Naive B cell (primary cell): ENCODE measurements around the gene SLC7A6. TPM values are rescaled to one million over a fixed set of nuclear protein-coding genes. Genes with fewer than 3 reads are reported as not detected.
"Not testable (repeated sequence)": the region's sequence is repeated elsewhere in the genome, so short reads cannot be mapped to it uniquely, and the experiment has no call there.

Experiments
- ATAC-seq, 2 donors: fragments of 150-1000 bp; cut with Tn5 transposase; 2 replicates each; pipeline ENCODE4 v1.10.0; 2021; ENCODE audit warnings: low read depth in 2 of 2, mild to moderate bottlenecking in 2 of 2, moderate library complexity in 2 of 2
- DNase-seq: peaks from one replicate; pipeline ENCODE4 v3.0.0; 2022
- H3K27ac Mint-ChIP-seq, 6 donors: one replicate each; pipeline ENCODE4 v1.8.0; 2020 to 2022; ENCODE audit warnings: mild to moderate bottlenecking in 6 of 6, mixed read lengths in 6 of 6, moderate library complexity in 5 of 6, inconsistent platforms in 2 of 6
- H3K27me3 Mint-ChIP-seq, 3 donors: one replicate each; pipeline ENCODE4 v1.8.0; 2021 to 2022; ENCODE audit warnings: mixed read lengths in 3 of 3, mild to moderate bottlenecking in 1 of 3
- H3K36me3 Mint-ChIP-seq, 2 donors: one replicate each; pipeline ENCODE4 v1.8.0; 2020 to 2022; ENCODE audit warnings: mixed read lengths in 2 of 2, inconsistent platforms in 1 of 2, mild to moderate bottlenecking in 1 of 2
- H3K4me1 Mint-ChIP-seq, 3 donors: one replicate each; pipeline ENCODE4 v1.8.0; 2020 to 2022; ENCODE audit warnings: mixed read lengths in 3 of 3, inconsistent platforms in 1 of 3, mild to moderate bottlenecking in 1 of 3, moderate library complexity in 1 of 3
- H3K4me3 Mint-ChIP-seq, 8 donors: one replicate each; pipeline ENCODE4 v1.8.0; 2020 to 2022; ENCODE audit warnings: mild to moderate bottlenecking in 8 of 8, mixed read lengths in 8 of 8, moderate library complexity in 8 of 8, inconsistent platforms in 2 of 8
- H3K9me3 Mint-ChIP-seq, 7 donors: one replicate each; pipeline ENCODE4 v1.8.0; 2020 to 2022; ENCODE audit warnings: mixed read lengths in 7 of 7, mild to moderate bottlenecking in 5 of 7, inconsistent platforms in 2 of 7, moderate library complexity in 1 of 7
- polyA plus RNA-seq, 6 donors: library from polyadenylated mRNA; unstranded; fragments of 300-500 nt; fragmentation: Illumina TruSeq; gene quantifications; one replicate each; pipeline ENCODE4 v1.2.3, GENCODE V29; 2021; ENCODE audit warnings: low read depth in 6 of 6

SLC7A6 gene
- polyA plus RNA-seq, 6 donors from 2014 or later = 6.5 to 16.4 (median 13.5) TPM

DNA sequence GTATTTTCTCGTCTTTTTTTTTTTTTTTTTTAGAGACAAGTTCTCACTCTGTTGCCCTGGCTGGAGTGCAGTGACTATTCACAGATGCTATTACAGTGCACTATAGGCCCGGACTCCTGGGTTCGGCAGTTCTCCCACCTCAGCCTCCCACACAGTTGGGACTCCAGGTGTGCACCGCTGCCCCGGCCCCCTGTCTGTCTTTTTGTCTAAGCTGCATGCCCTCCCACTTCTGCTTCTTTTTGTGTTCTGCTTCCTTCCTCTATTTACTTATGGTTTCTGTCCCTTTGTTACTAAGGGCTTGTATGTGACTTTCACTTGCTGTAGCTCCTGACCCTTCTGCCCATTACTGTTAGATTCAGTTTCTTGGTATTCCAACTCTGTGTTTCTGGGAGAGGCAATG, 20.5 kb downstream of the SLC7A6 start:
- peaks cover 17 to 24% of the 10 kb centered on the region in 2 donors for H3K36me3 Mint-ChIP-seq

GRCh38 chr16:68285683-68286082, 21.4 kb downstream of the SLC7A6 start:
- ATAC-seq = no peak
- Mint-ChIP-seq H3K27ac (peak overlapping the region; percentile 88 to 98 (median 94)), H3K27me3 (no peaks in the 10 kb centered on the region), H3K4me1 (peaks cover 69 to 97% (median 94%) of the 10 kb centered on the region in 3 donors), H3K4me3 (peak overlapping the region; percentile 76 to 95 (median 84)), H3K9me3 (peaks cover 0 to 1% (median 0%) of the 10 kb centered on the region in 7 donors), H3K36me3 (peaks cover 16 to 25% of the 10 kb centered on the region in 2 donors)
- no peak for DNase-seq

More for the DNA sequence above, 20.5 kb downstream of the SLC7A6 start:
- ATAC-seq (peak; percentile 79 to 80), DNase-seq (peak; percentile 88)
- peak overlapping the region; percentile 88 to 98 (median 94) for H3K27ac Mint-ChIP-seq
- peaks cover 67 to 96% (median 87%) of the 10 kb centered on the region in 3 donors for H3K4me1 Mint-ChIP-seq
- H3K9me3 Mint-ChIP-seq = peaks cover 0 to 1% (median 0%) of the 10 kb centered on the region in 7 donors
- no peaks in the 10 kb centered on the region for H3K27me3 Mint-ChIP-seq
- H3K4me3 Mint-ChIP-seq = peak overlapping the region; percentile 67 to 95 (median 84)

DNA sequence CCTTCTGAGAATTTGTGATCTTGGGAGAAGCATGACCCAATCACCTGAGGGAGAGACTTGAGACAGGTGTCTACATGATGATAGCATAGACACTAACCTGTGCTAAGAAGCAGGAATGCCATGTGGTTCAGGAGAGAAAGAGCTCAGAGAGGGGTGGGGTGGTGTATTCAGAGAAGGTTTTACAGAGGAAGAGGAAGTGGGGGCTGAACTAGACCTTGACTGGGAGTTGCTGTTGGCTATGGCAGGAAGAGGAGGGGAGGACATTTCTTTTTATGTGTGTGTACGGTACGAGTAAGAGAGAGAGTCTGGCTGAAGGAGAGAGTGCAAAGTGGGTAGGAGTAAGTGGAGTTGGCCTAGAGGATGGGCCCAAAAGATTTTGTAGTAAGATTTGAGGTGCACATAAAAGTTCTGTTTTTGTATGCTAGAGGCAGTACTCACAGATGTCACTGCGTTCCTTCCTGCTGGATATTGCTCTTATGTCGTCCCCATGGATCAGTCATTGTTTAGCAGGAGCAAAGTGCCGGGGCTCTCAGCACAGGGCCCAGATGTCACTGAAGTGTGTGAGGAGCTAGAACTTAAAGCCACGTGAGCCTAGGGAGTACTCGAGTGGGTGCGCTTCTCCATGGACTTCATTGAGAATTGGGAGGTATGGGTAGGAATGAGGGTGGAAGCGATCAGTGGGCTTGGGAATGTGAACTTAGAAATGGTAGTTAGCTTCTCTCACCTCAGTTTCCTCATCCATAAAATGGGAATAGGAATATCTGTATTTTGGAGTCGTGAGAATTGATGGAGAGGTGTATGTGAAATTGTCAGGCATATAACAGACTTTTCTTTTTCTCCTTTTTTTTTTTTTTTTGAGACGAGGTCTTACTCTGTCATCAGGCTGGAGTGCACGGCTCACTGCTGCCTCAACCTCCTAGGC, 22.1 kb downstream of the SLC7A6 start:
- DNase-seq (peak; percentile 58), ATAC-seq (peak; percentile 24 to 28)
- Mint-ChIP-seq H3K9me3 (peaks cover 0 to 1% (median 0%) of the 10 kb centered on the region in 7 donors), H3K27me3 (no peaks in the 10 kb centered on the region), H3K4me3 (peak overlapping the region; percentile 76 to 95 (median 84)), H3K36me3 (peaks cover 22 to 25% of the 10 kb centered on the region in 2 donors), H3K4me1 (peaks cover 67 to 95% (median 92%) of the 10 kb centered on the region in 3 donors), H3K27ac (peak overlapping the region; percentile 74 to 98 (median 90))

DNA sequence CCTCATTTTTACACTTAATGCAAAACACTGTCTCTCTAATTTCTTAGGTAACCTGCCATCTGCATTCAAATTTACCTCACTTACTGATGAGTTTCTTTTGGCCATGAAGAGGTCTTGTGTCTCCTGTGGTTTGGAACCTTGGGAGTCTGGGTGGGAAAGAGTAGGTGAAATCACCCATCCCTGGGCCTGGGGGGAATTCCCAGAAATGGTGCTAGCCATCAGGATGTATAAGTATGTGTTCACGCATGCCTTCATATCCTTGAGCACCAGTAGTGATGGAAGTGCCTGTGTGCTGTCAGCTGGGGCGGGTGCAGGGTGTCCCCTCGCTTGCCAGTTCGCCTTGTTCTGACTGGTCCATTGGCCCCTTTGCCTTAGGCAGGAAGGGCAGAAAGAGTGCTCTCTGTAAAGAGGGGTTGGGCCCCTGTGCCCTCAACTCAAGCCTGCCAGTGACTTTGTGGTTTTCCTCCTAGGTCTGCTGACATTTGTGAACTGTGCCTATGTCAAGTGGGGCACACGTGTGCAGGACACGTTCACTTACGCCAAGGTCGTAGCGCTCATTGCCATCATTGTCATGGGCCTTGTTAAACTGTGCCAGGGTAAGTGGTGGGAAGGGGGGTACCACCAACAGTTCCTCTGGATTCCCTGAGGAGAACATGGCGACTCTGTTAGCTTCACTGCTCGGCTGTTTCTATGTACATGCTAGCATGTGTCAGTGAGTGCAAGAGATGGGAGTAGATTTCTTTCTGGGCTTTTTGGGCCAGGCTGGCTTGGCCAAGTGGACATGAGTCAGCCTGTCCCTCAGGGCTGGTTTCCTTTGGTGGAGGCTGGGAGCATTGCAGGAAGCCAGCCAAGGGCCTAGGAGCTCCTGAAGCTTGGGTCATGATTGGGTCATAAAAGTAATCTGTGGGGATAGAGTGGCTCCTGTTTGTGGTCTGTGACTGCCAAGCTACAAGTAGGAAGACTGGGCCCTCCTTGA, 23.2 kb downstream of the SLC7A6 start:
- peak overlapping the region; percentile 88 to 98 (median 96) for H3K27ac Mint-ChIP-seq
- DNase-seq = peak; percentile 50
- H3K36me3 Mint-ChIP-seq = peaks cover 18 to 27% of the 10 kb centered on the region in 2 donors
- peak overlapping the region; percentile 61 to 95 (median 80) for H3K4me3 Mint-ChIP-seq
- peaks cover 0 to 1% (median 0%) of the 10 kb centered on the region in 7 donors for H3K9me3 Mint-ChIP-seq
- H3K27me3 Mint-ChIP-seq = no peaks in the 10 kb centered on the region
- peak in 1 of 2 donors; percentile 8 for ATAC-seq
- peaks cover 66 to 92% (median 88%) of the 10 kb centered on the region in 3 donors for H3K4me1 Mint-ChIP-seq

DNA sequence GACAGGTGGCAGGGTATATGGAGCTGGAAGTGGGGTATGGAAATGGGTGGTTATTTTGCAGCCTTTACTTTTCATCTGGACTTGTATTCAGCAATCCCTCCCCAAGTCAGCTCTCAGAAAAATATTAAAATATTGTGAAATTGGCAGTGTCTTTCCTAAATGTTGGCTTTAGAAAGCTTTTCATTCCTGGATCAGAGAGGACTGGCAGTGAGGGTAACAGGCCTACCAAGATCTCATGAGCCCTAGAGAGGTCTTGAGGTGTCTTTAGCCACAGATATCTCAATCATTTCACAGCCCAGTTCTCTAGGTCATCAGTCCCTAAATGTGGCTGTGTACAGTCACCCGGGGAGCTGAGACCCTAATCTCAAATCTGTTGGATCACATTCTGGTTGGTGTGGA, 23.9 kb downstream of the SLC7A6 start:
- peaks cover 0 to 1% (median 0%) of the 10 kb centered on the region in 7 donors for H3K9me3 Mint-ChIP-seq
- ATAC-seq (no peak), DNase-seq (no peak)
- H3K4me1 Mint-ChIP-seq = peaks cover 60 to 85% (median 83%) of the 10 kb centered on the region in 3 donors
- peaks cover 18 to 29% of the 10 kb centered on the region in 2 donors for H3K36me3 Mint-ChIP-seq
- peak overlapping the region in 6 of 8 donors; percentile 61 to 95 (median 81) for H3K4me3 Mint-ChIP-seq
- H3K27ac Mint-ChIP-seq = peak overlapping the region; percentile 88 to 98 (median 96)
- no peaks in the 10 kb centered on the region for H3K27me3 Mint-ChIP-seq

GRCh38 chr16:68288796-68289195, 24.5 kb downstream of the SLC7A6 start:
- peaks cover 60 to 81% (median 80%) of the 10 kb centered on the region in 3 donors for H3K4me1 Mint-ChIP-seq
- peaks cover 23 to 34% of the 10 kb centered on the region in 2 donors for H3K36me3 Mint-ChIP-seq
- not testable (repeated sequence) for ATAC-seq, H3K27me3 Mint-ChIP-seq, DNase-seq, H3K9me3 Mint-ChIP-seq
- H3K4me3 Mint-ChIP-seq = peak overlapping the region in 3 of 8 donors; percentile 9 to 68 (median 26)
- H3K27ac Mint-ChIP-seq = peak overlapping the region in 5 of 6 donors; percentile 88 to 98 (median 97)

DNA sequence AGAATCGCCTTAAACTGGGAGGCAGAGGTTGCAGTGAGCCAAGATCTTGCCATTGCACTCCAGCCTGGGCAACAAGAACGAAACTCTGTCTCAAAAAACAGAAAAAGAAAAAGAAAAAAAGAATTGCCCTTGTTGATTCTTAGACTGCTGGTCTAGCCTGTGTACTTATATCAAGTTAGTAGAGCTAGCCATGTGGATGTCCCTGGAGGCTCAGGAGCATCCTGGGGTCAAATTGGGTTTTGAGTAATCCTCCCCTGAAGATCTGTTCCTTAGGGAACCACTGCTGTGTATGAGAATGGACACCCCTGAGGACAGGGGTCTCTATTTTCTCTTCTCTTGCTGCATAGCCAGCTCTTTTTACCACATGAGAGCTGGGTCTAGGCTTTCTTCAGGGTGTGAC, 24.9 kb downstream of the SLC7A6 start:
- peaks cover 0 to 1% (median 0%) of the 10 kb centered on the region in 7 donors for H3K9me3 Mint-ChIP-seq
- H3K27ac Mint-ChIP-seq = peak overlapping the region; percentile 88 to 98 (median 97)
- peaks cover 23 to 39% of the 10 kb centered on the region in 2 donors for H3K36me3 Mint-ChIP-seq
- no peaks in the 10 kb centered on the region for H3K27me3 Mint-ChIP-seq
- peaks cover 59 to 77% (median 76%) of the 10 kb centered on the region in 3 donors for H3K4me1 Mint-ChIP-seq
- H3K4me3 Mint-ChIP-seq = peak overlapping the region in 7 of 8 donors; percentile 12 to 86 (median 71)
- ATAC-seq (no peak), DNase-seq (no peak)

DNA sequence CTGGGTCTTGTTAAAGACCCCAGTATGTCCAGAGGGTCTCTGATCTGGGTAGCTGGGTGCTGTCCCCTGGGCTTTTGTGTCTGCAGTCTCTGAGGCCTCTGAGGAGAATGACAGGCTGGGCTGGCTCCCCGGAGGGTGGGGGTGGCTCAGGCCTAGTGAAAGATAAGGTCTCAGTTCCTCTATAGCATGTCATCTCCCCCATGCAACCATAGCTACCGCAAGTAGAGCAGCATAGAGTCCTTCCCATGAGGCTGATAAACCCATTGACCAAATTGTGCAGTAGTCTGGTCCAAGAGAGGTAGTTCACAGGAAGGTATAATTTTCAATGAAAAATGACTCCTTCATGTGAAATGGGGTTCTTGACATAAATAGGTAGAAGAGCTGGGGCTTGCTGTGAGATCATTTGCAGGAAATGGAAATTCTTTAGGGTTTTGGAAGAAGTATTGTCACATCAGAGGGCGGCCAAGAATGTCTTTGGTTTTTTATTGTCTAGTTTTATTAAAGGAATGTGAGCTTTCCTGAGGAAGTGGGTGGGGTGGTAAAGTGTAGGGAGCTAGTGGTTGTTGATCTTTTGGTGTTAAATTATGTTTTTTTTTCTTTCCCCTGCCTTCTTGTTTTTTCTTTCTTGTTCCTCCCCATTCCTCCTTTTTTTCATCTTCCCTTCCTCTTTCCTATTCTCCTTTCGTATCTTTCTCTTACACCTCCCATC, 25.4 kb downstream of the SLC7A6 start:
- H3K4me1 Mint-ChIP-seq = peaks cover 55 to 72% (median 70%) of the 10 kb centered on the region in 3 donors
- peak overlapping the region; percentile 88 to 98 (median 97) for H3K27ac Mint-ChIP-seq
- ATAC-seq = peak; percentile 80 to 81
- H3K36me3 Mint-ChIP-seq = peaks cover 23 to 42% of the 10 kb centered on the region in 2 donors
- peaks cover 0 to 1% (median 0%) of the 10 kb centered on the region in 7 donors for H3K9me3 Mint-ChIP-seq
- H3K4me3 Mint-ChIP-seq = peak overlapping the region; percentile 12 to 86 (median 70)
- H3K27me3 Mint-ChIP-seq = no peaks in the 10 kb centered on the region
- peak; percentile 82 for DNase-seq

DNA sequence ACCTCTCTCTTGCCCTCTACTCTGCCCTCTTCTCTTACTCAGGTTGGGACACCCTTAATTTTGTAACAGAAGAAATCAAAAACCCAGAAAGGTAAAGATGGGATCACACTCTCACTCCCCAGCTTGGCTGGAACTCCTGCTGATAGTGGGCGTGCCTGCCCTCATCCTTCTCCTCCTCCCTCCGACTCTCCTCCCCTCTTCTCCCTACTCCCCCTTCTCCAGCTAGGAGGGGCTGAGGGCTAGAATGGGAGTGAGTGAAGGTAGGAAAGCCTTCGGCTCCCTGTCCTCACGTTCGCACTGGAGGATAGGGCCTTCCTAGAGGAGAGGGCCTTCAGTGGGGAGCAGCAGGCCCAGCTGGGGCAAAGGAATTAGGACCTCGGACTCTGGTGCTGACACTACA, 26.1 kb downstream of the SLC7A6 start:
- DNase-seq (no peak), ATAC-seq (no peak)
- Mint-ChIP-seq H3K27ac (peak overlapping the region in 3 of 6 donors; percentile 41 to 98 (median 88)), H3K4me3 (peak overlapping the region in 4 of 8 donors; percentile 20 to 68 (median 36)), H3K36me3 (peaks cover 23 to 42% of the 10 kb centered on the region in 2 donors), H3K27me3 (no peaks in the 10 kb centered on the region), H3K4me1 (peaks cover 51 to 66% (median 63%) of the 10 kb centered on the region in 3 donors), H3K9me3 (peaks cover 0 to 1% (median 0%) of the 10 kb centered on the region in 7 donors)

- ATAC-seq = no peak
- Mint-ChIP-seq H3K4me1 (peaks cover 47 to 58% (median 55%) of the 10 kb centered on the region in 3 donors), H3K36me3 (peaks cover 23 to 40% of the 10 kb centered on the region in 2 donors), H3K4me3 (peak overlapping the region in 1 of 8 donors; percentile 54), H3K27ac (peak overlapping the region in 5 of 6 donors; percentile 62 to 94 (median 88)), H3K9me3 (peaks cover 0 to 1% (median 0%) of the 10 kb centered on the region in 7 donors), H3K27me3 (no peaks in the 10 kb centered on the region)
- no peak for DNase-seq
Measured at GRCh38 chr16:68291227-68291626, 26.9 kb downstream of the SLC7A6 start.

DNA sequence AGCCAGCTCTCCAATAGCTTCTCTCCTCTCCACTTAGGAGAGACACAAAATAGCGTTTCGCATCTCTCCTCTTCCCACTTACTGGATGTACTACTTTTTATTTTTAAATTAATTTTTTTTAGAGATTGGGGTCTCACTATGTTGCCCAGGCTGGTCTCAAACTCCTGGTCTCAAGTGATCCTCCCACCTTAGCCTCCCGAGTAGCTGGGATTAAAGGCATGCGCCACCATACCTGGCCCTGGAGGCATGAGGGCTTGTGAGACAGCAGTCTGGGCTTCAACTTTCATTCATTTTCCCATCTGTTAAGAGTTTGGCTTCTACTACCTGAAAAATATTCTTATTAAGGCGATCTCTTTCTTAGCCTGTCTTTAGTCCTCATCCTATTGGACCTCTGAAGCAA, 28.1 kb downstream of the SLC7A6 start:
- Mint-ChIP-seq H3K9me3 (peaks cover 0 to 1% (median 0%) of the 10 kb centered on the region in 7 donors), H3K4me1 (peaks cover 37 to 46% (median 43%) of the 10 kb centered on the region in 3 donors), H3K36me3 (peaks cover 23 to 41% of the 10 kb centered on the region in 2 donors), H3K27me3 (no peaks in the 10 kb centered on the region), H3K4me3 (no peak overlapping the region), H3K27ac (peak overlapping the region in 2 of 6 donors; percentile 85 to 88)
- DNase-seq = no peak
- no peak for ATAC-seq

GRCh38 chr16:68296291-68296690, 32.0 kb downstream of the SLC7A6 start:
- H3K36me3 Mint-ChIP-seq = peaks cover 17 to 49% of the 10 kb centered on the region in 2 donors
- peak overlapping the region in 3 of 6 donors; percentile 45 to 91 (median 69) for H3K27ac Mint-ChIP-seq
- no peak overlapping the region for H3K4me3 Mint-ChIP-seq
- DNase-seq = no peak
- no peaks in the 10 kb centered on the region for H3K27me3 Mint-ChIP-seq
- ATAC-seq = no peak
- H3K9me3 Mint-ChIP-seq = no peaks in the 10 kb centered on the region
- peaks cover 13 to 15% (median 15%) of the 10 kb centered on the region in 3 donors for H3K4me1 Mint-ChIP-seq
